Endothelial cell of hepatic sinusoid (primary cell): Measurements from ENCODE around the gene CTBP2.

Source experiments
- in situ Hi-C: cut with HindIII; loops from 2 replicates; pipeline ENCODE4 v1.10.0; 2017; ENCODE audit warnings: low sequenced_read_pairs

The CTBP2 gene

GRCh38 chr10:125016611-125017202 lies 143.7 kb downstream of the CTBP2 start:
- in situ Hi-C loops: no loop called here

GRCh38 chr10:125016123-125016522 lies 144.2 kb downstream of the CTBP2 start:
- in situ Hi-C loops: no loop called here

GRCh38 chr10:125015356-125015944 lies 144.9 kb downstream of the CTBP2 start:
- in situ Hi-C loops: no loop called here

- in situ Hi-C loops: no loop called here
Observed at GRCh38 chr10:125014836-125015355, 145.5 kb downstream of the CTBP2 start.

- in situ Hi-C loops: no loop called here
Observed at GRCh38 chr10:125014086-125014830, 146.1 kb downstream of the CTBP2 start.

- in situ Hi-C loops: no loop called here
Observed at GRCh38 chr10:125013529-125013872, 146.9 kb downstream of the CTBP2 start.

GRCh38 chr10:125012851-125013528 lies 147.4 kb downstream of the CTBP2 start:
- in situ Hi-C loops: no loop called here

GRCh38 chr10:125011926-125012705 lies 148.2 kb downstream of the CTBP2 start:
- in situ Hi-C loops: no loop called here

- in situ Hi-C loops: no loop called here
Observed at GRCh38 chr10:125011171-125011925, 149.0 kb downstream of the CTBP2 start.

- in situ Hi-C loops: no loop called here
Observed at GRCh38 chr10:125010362-125010761, 150.0 kb downstream of the CTBP2 start.

- in situ Hi-C loops: no loop called here
Observed at GRCh38 chr10:125009661-125010161, 150.7 kb downstream of the CTBP2 start.

- in situ Hi-C loops: no loop called here
Observed at GRCh38 chr10:125008689-125009638, 151.4 kb downstream of the CTBP2 start.

GRCh38 chr10:125007436-125007835 lies 152.9 kb downstream of the CTBP2 start:
- in situ Hi-C loops: no loop called here

- in situ Hi-C loops: no loop called here
Observed at GRCh38 chr10:125006921-125007426, 153.4 kb downstream of the CTBP2 start.

- in situ Hi-C loops: no loop called here
Observed at GRCh38 chr10:125006188-125006680, 154.1 kb downstream of the CTBP2 start.

- in situ Hi-C loops: no loop called here
Observed at GRCh38 chr10:125005312-125006187, 154.8 kb downstream of the CTBP2 start.

GRCh38 chr10:125004571-125005311 lies 155.6 kb downstream of the CTBP2 start:
- in situ Hi-C loops: no loop called here
